Measurements from ENCODE around the gene PCBP3.

DNA sequence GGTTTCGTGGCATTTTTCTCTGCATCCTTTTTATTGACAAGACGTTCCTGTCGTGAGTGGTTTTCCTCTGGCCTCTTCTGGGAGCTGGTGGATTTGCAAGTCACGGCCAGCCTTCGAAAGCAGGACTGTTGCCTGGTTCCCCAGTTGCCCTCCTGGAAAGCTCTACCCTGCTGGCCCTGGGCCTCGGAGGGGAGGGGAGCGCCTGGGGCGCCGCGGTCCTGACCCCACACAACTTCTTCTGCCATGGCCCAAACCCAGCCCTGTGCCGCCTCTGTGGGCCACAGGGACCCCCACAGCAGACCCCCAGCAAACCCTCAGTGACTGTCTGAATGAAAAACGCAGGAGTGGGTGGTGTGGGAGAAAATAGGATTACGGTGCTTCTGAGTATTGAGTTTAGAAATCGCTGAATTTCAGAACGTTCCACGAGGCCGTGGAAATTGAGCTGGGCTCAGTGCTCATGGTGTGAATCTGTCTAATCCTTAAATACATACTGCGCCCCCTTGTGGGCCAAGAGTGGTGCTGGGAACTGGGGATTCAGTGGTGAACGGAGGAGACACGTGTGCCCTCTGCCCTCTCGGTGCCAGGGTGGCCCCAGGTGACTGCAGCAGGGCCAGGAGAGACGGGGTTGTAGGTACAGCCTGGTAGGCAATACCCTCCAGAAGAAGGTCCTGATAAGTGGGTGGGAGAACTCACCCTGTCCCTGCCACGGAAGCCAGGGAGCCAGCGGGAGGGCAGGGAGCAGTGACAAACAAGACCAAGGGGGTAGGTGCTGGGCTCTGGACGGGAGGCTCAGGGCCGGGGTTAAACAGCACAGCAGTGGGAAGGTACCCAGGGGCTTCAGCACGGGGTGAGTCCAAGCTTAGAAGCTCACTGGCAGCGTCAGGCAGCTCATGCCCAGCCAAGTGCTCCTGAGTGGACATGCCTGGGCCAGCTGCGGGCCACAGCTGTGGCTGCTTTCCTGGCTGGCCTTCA lies 236.9 kb downstream of the PCBP3 start:
- TF ChIP-seq EZH2 (IDR thresholded peaks at IDR 0.05; ENCODE audit: low read length), result no peak
- TF ChIP-seq, protein P1, sequence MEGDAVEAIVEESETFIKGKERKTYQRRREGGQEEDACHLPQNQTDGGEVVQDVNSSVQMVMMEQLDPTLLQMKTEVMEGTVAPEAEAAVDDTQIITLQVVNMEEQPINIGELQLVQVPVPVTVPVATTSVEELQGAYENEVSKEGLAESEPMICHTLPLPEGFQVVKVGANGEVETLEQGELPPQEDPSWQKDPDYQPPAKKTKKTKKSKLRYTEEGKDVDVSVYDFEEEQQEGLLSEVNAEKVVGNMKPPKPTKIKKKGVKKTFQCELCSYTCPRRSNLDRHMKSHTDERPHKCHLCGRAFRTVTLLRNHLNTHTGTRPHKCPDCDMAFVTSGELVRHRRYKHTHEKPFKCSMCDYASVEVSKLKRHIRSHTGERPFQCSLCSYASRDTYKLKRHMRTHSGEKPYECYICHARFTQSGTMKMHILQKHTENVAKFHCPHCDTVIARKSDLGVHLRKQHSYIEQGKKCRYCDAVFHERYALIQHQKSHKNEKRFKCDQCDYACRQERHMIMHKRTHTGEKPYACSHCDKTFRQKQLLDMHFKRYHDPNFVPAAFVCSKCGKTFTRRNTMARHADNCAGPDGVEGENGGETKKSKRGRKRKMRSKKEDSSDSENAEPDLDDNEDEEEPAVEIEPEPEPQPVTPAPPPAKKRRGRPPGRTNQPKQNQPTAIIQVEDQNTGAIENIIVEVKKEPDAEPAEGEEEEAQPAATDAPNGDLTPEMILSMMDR (optimal IDR thresholded peaks at IDR 0.05 in 1 of 3, IDR thresholded peaks at IDR 0.05 in 1 of 3, conservative IDR thresholded peaks at IDR 0.05 in 1 of 3; ENCODE audit: extremely low read depth in 1 of 3, insufficient read depth in 2 of 3, low read length in 3 of 3), result peak in 2 of 3 experiments; percentile 81 to 93
